HepG2 (cell line): Measurements from ENCODE around the gene MAP2K1. TPM values are rescaled to one million over a fixed set of nuclear protein-coding genes. Genes with fewer than 3 reads are reported as not detected.

Experiments
- ARNT2 ChIP-seq: sonication (generic); formaldehyde crosslinking; IDR thresholded peaks from 2 replicates; pipeline ENCODE4 v1.8.0; 2022; ENCODE audit warnings: mild to moderate bottlenecking, low read depth, missing genetic modification reagents, moderate library complexity
- EEA1 ChIP-seq: sonication (generic); formaldehyde crosslinking; IDR thresholded peaks from 2 replicates; pipeline ENCODE4 v1.5.1; 2020; ENCODE audit warnings: mild to moderate bottlenecking, missing genetic modification reagents, borderline replicate concordance
- IRX3 ChIP-seq: sonication (generic); formaldehyde crosslinking; IDR thresholded peaks from 2 replicates; pipeline ENCODE4 v1.8.1; 2023; ENCODE audit warnings: mild to moderate bottlenecking, low read depth, missing genetic modification reagents, borderline replicate concordance
- KLF13 ChIP-seq: sonication (generic); formaldehyde crosslinking; IDR thresholded peaks from 2 replicates; pipeline ENCODE4 v1.4.0; 2020; ENCODE audit warnings: mild to moderate bottlenecking, missing genetic modification reagents
- MYC ChIP-seq: sonication (generic); formaldehyde crosslinking; IDR thresholded peaks from 2 replicates; pipeline ENCODE4 v1.9.0; 2021; ENCODE audit warnings: missing genetic modification reagents, borderline replicate concordance
- NCOA2 ChIP-seq: sonication (generic); formaldehyde crosslinking; IDR thresholded peaks from 2 replicates; pipeline ENCODE4 v1.8.0; 2022; ENCODE audit warnings: inconsistent platforms
- NR2F6 ChIP-seq, 2 experiments: IDR thresholded peaks; 2 replicates each; pipeline ENCODE4 v1.6.1; 2016; ENCODE audit warnings: antibody characterized with exemption in 1 of 2, mild to moderate bottlenecking in 1 of 2
- SATB2 ChIP-seq: sonication (generic); formaldehyde crosslinking; IDR thresholded peaks from 2 replicates; pipeline ENCODE4 v1.5.0; 2020; ENCODE audit warnings: missing genetic modification reagents
- SPEN ChIP-seq: sonication (generic); formaldehyde crosslinking; IDR thresholded peaks from 2 replicates; pipeline ENCODE4 v1.5.1; 2020; ENCODE audit warnings: low read depth, mild to moderate bottlenecking, missing genetic modification reagents
- TARDBP ChIP-seq: sonication (generic); formaldehyde crosslinking; IDR thresholded peaks from 2 replicates; pipeline ENCODE4 v1.8.0; 2022; ENCODE audit warnings: mild to moderate bottlenecking, missing genetic modification reagents
- TRAFD1 ChIP-seq: sonication (generic); formaldehyde crosslinking; IDR thresholded peaks from 2 replicates; pipeline ENCODE4 v1.5.1; 2020; ENCODE audit warnings: missing genetic modification reagents, mild to moderate bottlenecking, borderline replicate concordance
- YEATS4 ChIP-seq: sonication (generic); formaldehyde crosslinking; IDR thresholded peaks from 2 replicates; pipeline ENCODE4 v1.4.0; 2020; ENCODE audit warnings: missing genetic modification reagents, borderline replicate concordance
- ZNF225 ChIP-seq: sonication (generic); formaldehyde crosslinking; IDR thresholded peaks from 2 replicates; pipeline ENCODE4 v1.4.0; 2020; ENCODE audit warnings: mild to moderate bottlenecking, missing genetic modification reagents
- ZNF318 ChIP-seq: sonication (generic); formaldehyde crosslinking; IDR thresholded peaks from 2 replicates; pipeline ENCODE4 v1.4.0; 2020; ENCODE audit warnings: mild to moderate bottlenecking, missing genetic modification reagents
- ZNF589 ChIP-seq: sonication (generic); formaldehyde crosslinking; conservative IDR thresholded peaks from 2 replicates; pipeline ENCODE4 v1.8.0; 2022; ENCODE audit warnings: mild to moderate bottlenecking, moderate library complexity, missing genetic modification reagents
- ZNF598 ChIP-seq: sonication (generic); formaldehyde crosslinking; IDR thresholded peaks from 2 replicates; pipeline ENCODE4 v1.5.1; 2020; ENCODE audit warnings: mild to moderate bottlenecking, missing genetic modification reagents, borderline replicate concordance
- ZNF709 ChIP-seq: sonication (generic); formaldehyde crosslinking; IDR thresholded peaks from 2 replicates; pipeline ENCODE4 v1.5.0; 2020; ENCODE audit warnings: mild to moderate bottlenecking, missing genetic modification reagents
- ZNF773 ChIP-seq: sonication (generic); formaldehyde crosslinking; IDR thresholded peaks from 2 replicates; pipeline ENCODE4 v1.4.0; 2020; ENCODE audit warnings: missing genetic modification reagents, borderline replicate concordance
- ZNF883 ChIP-seq: sonication (generic); formaldehyde crosslinking; IDR thresholded peaks from 2 replicates; pipeline ENCODE4 v1.5.1; 2020; ENCODE audit warnings: mild to moderate bottlenecking, missing genetic modification reagents; ENCODE audit errors: not compliant biosample characterization
- polyA plus RNA-seq, 8 experiments: library from polyadenylated mRNA; depleted of rRNA in 3 of 8; stranded (reverse) in 7 of 8; unstranded in 1 of 8; fragments of >200 nt; fragmentation: Illumina TruSeq in 4 of 8; extraction: Trizol in 4 of 8; gene quantifications; 2 replicates each; pipeline versions ENCODE4 v1.2.1 to v1.2.3, GENCODE V29; 2011 to 2016; ENCODE audit warnings: low read depth in 4 of 8, missing spikeins in 1 of 8, mixed read lengths in 1 of 8; ENCODE audit not compliant: insufficient read depth in 1 of 8
- total RNA-seq, 5 experiments: library from RNA; depleted of rRNA; stranded (reverse); fragments of >200 nt; fragmentation: Illumina TruSeq; extraction: Trizol; gene quantifications; 2 replicates each; pipeline ENCODE4 v1.2.3, GENCODE V29; 2016; ENCODE audit warnings: low read depth in 1 of 5

MAP2K1 gene
- total and polyA plus RNA-seq, 2 of the 13 experiments (the other 11 are each of a cell fraction or from before 2014, with no cell fraction given) = 24.1 to 49.2 TPM

DNA sequence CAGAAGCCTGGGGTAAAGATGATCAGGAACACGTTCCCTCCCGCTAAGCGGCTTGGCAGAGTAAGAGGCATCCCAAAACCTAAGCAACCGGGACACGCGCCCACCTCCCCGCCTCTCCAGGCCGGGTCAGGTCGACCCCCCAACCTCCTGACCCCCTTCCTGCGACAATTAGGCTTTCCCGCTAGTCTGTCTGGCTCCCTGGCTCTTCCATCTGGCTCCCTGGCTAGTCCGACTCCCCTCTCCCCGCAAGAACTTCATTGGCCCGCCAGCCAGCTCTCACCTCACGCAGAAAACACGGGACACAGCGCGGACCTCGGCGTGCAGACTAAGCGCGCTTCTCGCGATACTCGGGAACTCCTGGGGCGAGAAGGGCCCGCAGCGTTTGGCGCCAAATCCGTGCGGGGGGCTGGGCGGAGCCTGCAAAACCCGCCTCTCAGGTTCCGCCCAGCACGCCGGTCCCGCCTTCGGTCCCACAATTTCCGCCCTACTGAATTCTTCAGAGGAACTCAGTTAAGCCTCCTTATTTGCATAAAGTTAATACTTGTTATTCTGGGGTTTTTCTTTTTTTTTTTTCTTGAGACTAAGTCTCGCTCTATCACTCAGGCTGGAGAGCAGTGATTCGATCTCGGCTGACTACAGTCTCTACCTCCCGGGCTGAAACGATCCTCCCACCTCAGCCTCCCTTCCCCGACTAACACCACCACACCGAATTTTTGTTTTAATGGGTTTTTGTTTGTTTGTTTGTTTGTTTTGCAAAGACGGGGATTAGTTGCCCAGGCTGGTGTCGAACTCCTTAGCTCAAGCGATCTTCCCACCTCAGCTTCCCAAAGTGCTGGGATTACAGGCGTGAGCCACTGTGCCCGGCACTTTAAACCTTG is 30.1 kb upstream of the MAP2K1 start, which contains the start of gene TIPIN (continued):
- 0 out of 2 replicates have a peak, but pooled peaks have one; percentile 71 for TF ChIP-seq ZNF318 (CRISPR knock-in tag)
- TF ChIP-seq NCOA2 (CRISPR knock-in tag) = peak; percentile 21; the same call in 1 of the 2 replicates
- TF ChIP-seq ZNF709 (CRISPR knock-in tag) = peak; percentile 88
- TF ChIP-seq ZNF598 (CRISPR knock-in tag) = no peak
- TF ChIP-seq EEA1 (CRISPR knock-in tag) = 0 out of 2 replicates have a peak, but pooled peaks have one; percentile 48
- TF ChIP-seq SPEN = peak; percentile 96
- TF ChIP-seq TARDBP (CRISPR knock-in tag) = peak; percentile 78
- TF ChIP-seq TRAFD1 (CRISPR knock-in tag) = 0 out of 2 replicates have a peak, but pooled peaks have one; percentile 58
- TF ChIP-seq ZNF225 (CRISPR knock-in tag) = peak; percentile 74; the same call in 1 of the 2 replicates
- TF ChIP-seq IRX3 (CRISPR knock-in tag) = peak; percentile 74; the same call in 1 of the 2 replicates
- TF ChIP-seq ZNF773 = 0 out of 2 replicates have a peak, but pooled peaks have one; percentile 36
- TF ChIP-seq ZNF883 (CRISPR knock-in tag) = peak; percentile 57
- no peak for TF ChIP-seq SATB2 (CRISPR knock-in tag)
- peak; percentile 81; the same call in 1 of the 2 replicates for TF ChIP-seq MYC (CRISPR knock-in tag)
- no peak for TF ChIP-seq KLF13 (CRISPR knock-in tag)
- TF ChIP-seq NR2F6 (IDR thresholded peaks at IDR 0.05) = no peak
- 0 out of 2 replicates have a peak, but pooled peaks have one; percentile 21 for TF ChIP-seq NR2F6 (CRISPR knock-in tag; IDR thresholded peaks at IDR 0.05)
- TF ChIP-seq YEATS4 (CRISPR knock-in tag) = peak; percentile 77
- 0 out of 2 replicates have a peak, but pooled peaks have one; percentile 55 for TF ChIP-seq ZNF589 (CRISPR knock-in tag)
- TF ChIP-seq ARNT2 (CRISPR knock-in tag) = peak; percentile 99
